Lower lobe of right lung (tissue), 2 donors: ENCODE data around the gene KIAA0040. TPM values are rescaled to one million over a fixed set of nuclear protein-coding genes. Genes with fewer than 3 reads are reported as not detected.

Experiments
- ATAC-seq, 2 donors: fragments of 200-7000 bp; cut with Tn5 transposase; one replicate each; pipeline ENCODE4 v1.9.1; 2020 to 2022; ENCODE audit warnings: mild to moderate bottlenecking in 2 of 2, moderate library complexity in 2 of 2
- DNase-seq: peaks from one replicate; pipeline ENCODE4 v3.0.0-alpha.2; 2020
- H3K27ac ChIP-seq: fragments of 200-600 bp; one replicate; pipeline ENCODE4 v1.8.0; 2022
- H3K27me3 ChIP-seq: fragments of 200-600 bp; one replicate; pipeline ENCODE4 v1.8.0; 2022; ENCODE audit warnings: low read depth
- H3K36me3 ChIP-seq: fragments of 200-600 bp; one replicate; pipeline ENCODE4 v1.8.0; 2022; ENCODE audit warnings: mild to moderate bottlenecking
- H3K4me1 ChIP-seq: fragments of 200-600 bp; one replicate; pipeline ENCODE4 v1.8.0; 2022
- H3K4me3 ChIP-seq: fragments of 200-600 bp; one replicate; pipeline ENCODE4 v1.8.0; 2022; ENCODE audit warnings: mild to moderate bottlenecking
- H3K9me3 ChIP-seq: fragments of 200-600 bp; one replicate; pipeline ENCODE4 v1.8.0; 2022
- intact Hi-C: fragments of 100-400 bp; cut with DNase I; formaldehyde crosslinking; loops from one replicate; pipeline ENCODE4 v1.11.0; 2022
- total RNA-seq: library from RNA; stranded (reverse); fragmentation: NEBNext Ultra II Directional; extraction: Animal tissue kit (Norgen Biotek cat#: 25700); gene quantifications from one replicate; pipeline ENCODE4 v1.2.1, GENCODE V29; 2021
- TF ChIP-seq, protein P1 (sequence below): fragments of 200-600 bp; IDR thresholded peaks from one replicate; pipeline ENCODE4 v1.8.0; 2022; ENCODE audit warnings: antibody characterized with exemption, mild to moderate bottlenecking
- donor health status: DM: no; HTN: yes; CAD: no; lungs with severe emphysema.

KIAA0040 gene
- total RNA-seq, 1 donor from 2014 or later, result 46.9 TPM

DNA sequence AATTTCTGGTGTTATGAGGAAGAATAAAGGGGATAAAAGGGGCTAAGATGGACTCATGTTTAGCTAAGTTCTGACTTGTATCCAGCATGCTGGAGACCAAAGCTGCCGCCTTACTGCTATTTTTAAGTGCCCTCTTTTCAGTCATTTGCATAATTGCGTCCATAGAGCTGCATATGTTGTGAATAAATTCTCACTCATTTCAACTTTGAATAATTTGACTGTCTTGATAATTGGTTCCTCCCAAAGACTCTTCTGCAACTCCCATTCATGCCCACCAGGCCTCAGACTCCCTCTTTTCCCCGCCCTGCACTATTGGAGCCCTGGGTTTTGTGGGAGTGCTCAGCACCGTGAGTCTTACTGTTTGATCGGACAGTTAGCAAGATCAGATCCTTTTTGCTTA, 45.0 kb downstream of the KIAA0040 start:
- no peaks in the 10 kb centered on the region for H3K27me3 ChIP-seq
- DNase-seq (no peak), ATAC-seq (no peak)
- TF ChIP-seq, protein P1, sequence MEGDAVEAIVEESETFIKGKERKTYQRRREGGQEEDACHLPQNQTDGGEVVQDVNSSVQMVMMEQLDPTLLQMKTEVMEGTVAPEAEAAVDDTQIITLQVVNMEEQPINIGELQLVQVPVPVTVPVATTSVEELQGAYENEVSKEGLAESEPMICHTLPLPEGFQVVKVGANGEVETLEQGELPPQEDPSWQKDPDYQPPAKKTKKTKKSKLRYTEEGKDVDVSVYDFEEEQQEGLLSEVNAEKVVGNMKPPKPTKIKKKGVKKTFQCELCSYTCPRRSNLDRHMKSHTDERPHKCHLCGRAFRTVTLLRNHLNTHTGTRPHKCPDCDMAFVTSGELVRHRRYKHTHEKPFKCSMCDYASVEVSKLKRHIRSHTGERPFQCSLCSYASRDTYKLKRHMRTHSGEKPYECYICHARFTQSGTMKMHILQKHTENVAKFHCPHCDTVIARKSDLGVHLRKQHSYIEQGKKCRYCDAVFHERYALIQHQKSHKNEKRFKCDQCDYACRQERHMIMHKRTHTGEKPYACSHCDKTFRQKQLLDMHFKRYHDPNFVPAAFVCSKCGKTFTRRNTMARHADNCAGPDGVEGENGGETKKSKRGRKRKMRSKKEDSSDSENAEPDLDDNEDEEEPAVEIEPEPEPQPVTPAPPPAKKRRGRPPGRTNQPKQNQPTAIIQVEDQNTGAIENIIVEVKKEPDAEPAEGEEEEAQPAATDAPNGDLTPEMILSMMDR, result no peak
- intact Hi-C loops, result no loop called here
- no peaks in the 10 kb centered on the region for H3K36me3 ChIP-seq
- H3K4me3 ChIP-seq, result no peak overlapping the region
- no peaks in the 10 kb centered on the region for H3K9me3 ChIP-seq
- no peak overlapping the region for H3K27ac ChIP-seq
- peaks cover 6% of the 10 kb centered on the region for H3K4me1 ChIP-seq

DNA sequence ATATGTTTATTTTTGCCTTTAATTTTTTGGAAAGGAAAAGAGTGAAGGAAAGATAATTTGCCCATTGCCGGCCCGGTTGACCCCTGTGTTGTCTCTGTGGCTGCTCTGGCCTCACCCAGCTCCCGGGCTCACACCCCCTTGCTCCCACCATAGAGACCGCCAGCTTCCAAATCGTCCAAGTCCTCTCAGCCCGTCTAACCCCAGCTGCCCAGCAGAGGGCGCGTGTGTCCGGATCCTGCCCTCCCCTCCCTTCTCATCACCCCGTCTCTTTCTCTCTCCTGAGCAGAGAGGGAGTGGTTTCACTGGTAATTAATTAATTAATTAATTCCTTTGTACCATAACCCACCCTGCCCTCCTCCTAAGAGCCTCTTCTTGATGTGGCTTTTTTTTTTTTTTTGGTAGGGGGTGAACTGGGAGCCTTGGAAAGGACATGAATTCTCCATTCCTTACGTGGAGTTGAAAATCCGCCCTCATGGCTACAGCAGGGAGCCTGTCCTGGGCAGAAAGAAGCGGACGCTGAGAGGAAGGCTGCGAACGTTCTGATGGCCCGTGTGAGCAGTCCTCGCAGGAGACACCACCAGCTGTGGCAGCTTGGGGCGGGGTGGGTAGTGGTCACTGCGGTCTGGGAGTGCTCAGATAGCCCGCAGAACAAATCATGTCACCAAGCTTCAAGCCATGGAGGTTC, 45.9 kb downstream of the KIAA0040 start:
- Histone ChIP-seq H3K27me3 (no peaks in the 10 kb centered on the region), H3K4me1 (no peaks in the 10 kb centered on the region), H3K4me3 (no peak overlapping the region), H3K9me3 (no peaks in the 10 kb centered on the region), H3K27ac (no peak overlapping the region), H3K36me3 (no peaks in the 10 kb centered on the region)
- TF ChIP-seq, protein P1, result peak; percentile 84
- peak; percentile 86 to 87 for ATAC-seq
- intact Hi-C loops, result no loop called here
- peak; percentile 77 for DNase-seq

DNA sequence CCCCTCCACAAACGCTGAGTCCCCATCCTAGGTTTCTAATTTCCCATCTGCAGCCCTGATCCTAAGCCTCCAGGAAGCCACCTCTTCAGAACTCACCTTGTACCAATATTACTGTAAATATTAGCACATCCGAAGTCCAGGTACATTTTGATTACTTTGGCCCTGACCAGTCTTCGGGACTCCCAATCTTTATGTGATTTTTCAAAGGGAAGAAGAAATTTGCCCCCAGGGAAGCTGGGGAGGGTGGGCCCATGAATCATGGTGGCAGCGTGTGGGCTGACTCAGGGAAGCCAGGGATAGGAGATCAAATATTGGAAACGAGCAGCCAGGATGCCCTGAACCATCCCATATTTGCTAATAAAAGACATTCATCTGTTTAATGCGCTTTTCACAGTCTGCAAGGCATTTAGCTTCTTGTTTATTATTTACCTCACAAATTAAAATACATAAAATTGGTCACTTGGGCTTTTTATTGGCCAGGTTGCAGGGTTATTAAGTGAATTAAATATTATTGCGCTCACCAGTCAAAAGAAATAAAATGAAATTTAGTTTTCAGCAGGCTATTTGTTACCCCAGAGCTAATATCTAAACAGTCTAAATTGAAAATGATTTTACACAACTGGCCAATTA, 46.6 kb downstream of the KIAA0040 start:
- Histone ChIP-seq H3K4me1 (no peaks in the 10 kb centered on the region), H3K36me3 (no peaks in the 10 kb centered on the region), H3K27me3 (no peaks in the 10 kb centered on the region), H3K9me3 (no peaks in the 10 kb centered on the region), H3K4me3 (no peak overlapping the region), H3K27ac (no peak overlapping the region)
- DNase-seq (no peak), ATAC-seq (no peak)
- intact Hi-C loops, result no loop called here
- TF ChIP-seq, protein P1, result no peak

DNA sequence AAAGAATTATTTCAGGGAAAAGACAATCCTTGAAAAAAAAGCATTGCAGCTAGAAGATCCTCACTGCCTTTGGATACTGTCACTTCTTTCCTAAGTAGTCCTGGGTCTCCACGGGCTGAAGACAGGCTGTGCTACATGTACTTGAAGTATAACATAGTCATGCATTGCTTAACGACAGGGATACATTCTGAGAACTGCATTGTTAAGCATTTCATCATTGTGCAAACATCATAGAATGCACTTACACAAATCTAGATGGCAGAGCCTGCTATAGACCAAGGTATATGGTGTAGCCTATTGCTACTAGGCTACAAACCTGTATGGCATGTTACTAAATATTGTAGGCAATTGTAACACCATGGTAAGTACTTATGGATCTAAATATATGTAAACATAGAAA, 54.0 kb downstream of the KIAA0040 start:
- intact Hi-C loops, result no loop called here
- TF ChIP-seq, protein P1, result no peak

DNA sequence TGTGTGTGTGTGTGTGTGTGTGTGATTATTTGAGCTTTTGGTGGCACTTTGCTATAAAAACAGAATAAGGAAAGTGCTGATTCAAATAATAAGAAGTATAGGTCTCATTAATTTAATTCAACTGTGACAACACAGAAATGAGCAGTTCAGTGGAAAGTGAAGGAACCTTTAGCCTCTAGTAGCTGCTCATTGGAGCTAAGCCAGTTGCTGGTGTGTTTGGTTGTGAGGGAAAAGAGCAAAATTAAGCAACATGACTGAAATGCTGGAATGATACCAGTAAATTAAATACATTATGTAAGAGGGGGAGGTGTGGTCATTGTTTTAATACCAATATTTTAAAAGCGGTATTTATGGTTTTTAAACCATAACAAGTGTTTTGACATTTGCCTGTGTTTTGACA, 55.2 kb downstream of the KIAA0040 start:
- Histone ChIP-seq H3K27me3 (no peaks in the 10 kb centered on the region), H3K36me3 (no peaks in the 10 kb centered on the region), H3K4me1 (no peaks in the 10 kb centered on the region), H3K27ac (no peak overlapping the region), H3K9me3 (no peaks in the 10 kb centered on the region), H3K4me3 (no peak overlapping the region)
- no peak for ATAC-seq
- TF ChIP-seq, protein P1, result no peak
- intact Hi-C loops, result no loop called here
- no peak for DNase-seq

More for the DNA sequence above, 54.0 kb downstream of the KIAA0040 start:
- Histone ChIP-seq H3K4me3 (no peak overlapping the region), H3K9me3 (no peaks in the 10 kb centered on the region), H3K4me1 (no peaks in the 10 kb centered on the region), H3K27me3 (no peaks in the 10 kb centered on the region), H3K36me3 (no peaks in the 10 kb centered on the region), H3K27ac (no peak overlapping the region)
- no peak for DNase-seq
- ATAC-seq, result no peak
